OCI-LY3 (cell line): ENCODE data around the gene MED15.

Experiments
- H2AFZ ChIP-seq: fragments of 200-600, 300-600 bp; shearing (Covaris generic); 2 replicates; pipeline ENCODE4 v1.6.0; 2014; ENCODE audit warnings: antibody characterized with exemption, low read depth, low read length
- H3K27ac ChIP-seq: fragments of 200-600, 300-600 bp; sonication (generic); 2 replicates; pipeline ENCODE4 v1.5.1; 2014; ENCODE audit warnings: mild to moderate bottlenecking, low read length, moderate library complexity, mixed read lengths
- H3K27me3 ChIP-seq: fragments of 200-600, 300-600 bp; sonication (generic); 2 replicates; pipeline ENCODE4 v1.6.1; 2014; ENCODE audit warnings: low read depth, low read length, mixed read lengths
- H3K36me3 ChIP-seq: fragments of 200-600, 300-600 bp; sonication (generic); replicated peaks from 2 replicates; pipeline ENCODE3; 2014; ENCODE audit warnings: low read depth, low read length, mixed read lengths
- H3K4me1 ChIP-seq: fragments of 300-600, 200-600 bp; sonication (generic); 2 replicates; pipeline ENCODE4 v1.6.1; 2014; ENCODE audit warnings: low read length, mixed read lengths
- H3K4me2 ChIP-seq: fragments of 200-600, 300-600 bp; sonication (generic); 2 replicates; pipeline ENCODE4 v1.6.1; 2014; ENCODE audit warnings: low read length, mixed read lengths
- H3K4me3 ChIP-seq: fragments of 300-600, 200-600 bp; sonication (generic); 2 replicates; pipeline ENCODE4 v1.5.1; 2014; ENCODE audit warnings: antibody characterized with exemption, mild to moderate bottlenecking, low read length, moderate library complexity
- H3K79me2 ChIP-seq: fragments of 300-600, 200-600 bp; shearing (Covaris generic); 2 replicates; pipeline ENCODE4 v1.6.1; 2014; ENCODE audit warnings: mild to moderate bottlenecking, low read length, mixed read lengths
- H3K9ac ChIP-seq: fragments of 300-600, 200-600 bp; shearing (Covaris generic); 2 replicates; pipeline ENCODE4 v1.6.0; 2014; ENCODE audit warnings: mild to moderate bottlenecking, low read length, moderate library complexity
- H3K9me3 ChIP-seq: fragments of 200-600, 300-600 bp; shearing (Covaris generic); 2 replicates; pipeline ENCODE4 v1.6.1; 2014; ENCODE audit warnings: low read length, mixed read lengths; ENCODE audit not compliant: insufficient read depth
- H4K20me1 ChIP-seq: fragments of 200-600, 300-600 bp; sonication (generic); 2 replicates; pipeline ENCODE4 v1.6.1; 2016; ENCODE audit warnings: low read length, mixed read lengths; ENCODE audit not compliant: insufficient read depth
- EZH2phosphoT487 ChIP-seq: fragments of 200-600 bp; shearing (Covaris generic); IDR thresholded peaks from 2 replicates; pipeline ENCODE4 v1.6.1; 2018; ENCODE audit warnings: antibody characterized with exemption, mixed run types, low read depth
- TF ChIP-seq, protein P1 (sequence below): fragments of 200-600, 300-600 bp; sonication (generic); IDR thresholded peaks from 2 replicates; pipeline ENCODE4 v1.5.1; 2014; ENCODE audit warnings: antibody characterized with exemption, low read length, low read depth

The MED15 gene

DNA sequence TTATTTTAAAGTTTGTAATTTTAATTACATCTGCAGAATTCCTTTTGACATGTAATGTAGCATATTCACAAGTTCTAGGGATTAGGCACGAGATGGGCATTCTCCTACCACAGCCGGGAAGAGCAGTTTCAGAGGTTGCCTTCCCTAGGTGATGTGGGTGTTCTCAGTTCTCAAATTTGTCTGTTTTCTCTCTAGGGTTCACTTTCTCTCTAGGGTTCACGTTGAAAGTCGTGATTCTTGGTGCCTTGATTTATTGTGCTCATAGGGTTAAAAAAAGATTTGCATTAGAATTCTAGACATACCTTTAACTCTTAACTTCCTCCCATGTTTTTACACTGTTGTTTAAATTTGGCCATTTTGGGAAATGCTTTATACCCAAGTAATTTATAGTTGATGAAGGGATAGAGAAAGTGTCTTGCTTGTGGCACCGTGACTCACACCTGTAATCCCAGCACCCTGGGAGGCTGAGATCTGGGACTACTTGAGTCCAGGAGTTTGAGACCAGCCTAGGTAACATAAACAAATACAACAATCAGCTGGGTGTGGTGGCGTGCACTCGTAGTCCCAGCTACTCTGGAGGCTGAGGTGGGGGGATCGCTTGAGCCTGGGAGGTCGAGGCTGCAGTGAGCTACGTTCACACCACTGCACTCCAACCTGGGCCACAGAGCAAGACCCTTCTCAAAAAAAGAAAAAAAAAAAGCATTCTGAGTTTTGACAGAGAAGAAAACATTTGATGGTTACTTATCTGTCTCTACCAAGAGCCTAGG, 3.6 kb downstream of the MED15 start:
- peaks cover 22% of the 10 kb centered on the region for H3K36me3 ChIP-seq
- peaks cover 35% of the 10 kb centered on the region for H3K4me1 ChIP-seq
- H4K20me1 ChIP-seq = peaks cover 66% of the 10 kb centered on the region
- H3K9me3 ChIP-seq = no peaks in the 10 kb centered on the region
- H3K27ac ChIP-seq = no peak overlapping the region
- H3K9ac ChIP-seq = no peak overlapping the region
- H3K4me2 ChIP-seq = peak overlapping the region; percentile 92
- H3K79me2 ChIP-seq = peaks cover 85% of the 10 kb centered on the region
- H2AFZ ChIP-seq = no peak overlapping the region
- H3K27me3 ChIP-seq = no peaks in the 10 kb centered on the region
- no peak for TF ChIP-seq EZH2phosphoT487
- TF ChIP-seq, protein P1, sequence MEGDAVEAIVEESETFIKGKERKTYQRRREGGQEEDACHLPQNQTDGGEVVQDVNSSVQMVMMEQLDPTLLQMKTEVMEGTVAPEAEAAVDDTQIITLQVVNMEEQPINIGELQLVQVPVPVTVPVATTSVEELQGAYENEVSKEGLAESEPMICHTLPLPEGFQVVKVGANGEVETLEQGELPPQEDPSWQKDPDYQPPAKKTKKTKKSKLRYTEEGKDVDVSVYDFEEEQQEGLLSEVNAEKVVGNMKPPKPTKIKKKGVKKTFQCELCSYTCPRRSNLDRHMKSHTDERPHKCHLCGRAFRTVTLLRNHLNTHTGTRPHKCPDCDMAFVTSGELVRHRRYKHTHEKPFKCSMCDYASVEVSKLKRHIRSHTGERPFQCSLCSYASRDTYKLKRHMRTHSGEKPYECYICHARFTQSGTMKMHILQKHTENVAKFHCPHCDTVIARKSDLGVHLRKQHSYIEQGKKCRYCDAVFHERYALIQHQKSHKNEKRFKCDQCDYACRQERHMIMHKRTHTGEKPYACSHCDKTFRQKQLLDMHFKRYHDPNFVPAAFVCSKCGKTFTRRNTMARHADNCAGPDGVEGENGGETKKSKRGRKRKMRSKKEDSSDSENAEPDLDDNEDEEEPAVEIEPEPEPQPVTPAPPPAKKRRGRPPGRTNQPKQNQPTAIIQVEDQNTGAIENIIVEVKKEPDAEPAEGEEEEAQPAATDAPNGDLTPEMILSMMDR = no peak
- peak overlapping the region; percentile 34 for H3K4me3 ChIP-seq

DNA sequence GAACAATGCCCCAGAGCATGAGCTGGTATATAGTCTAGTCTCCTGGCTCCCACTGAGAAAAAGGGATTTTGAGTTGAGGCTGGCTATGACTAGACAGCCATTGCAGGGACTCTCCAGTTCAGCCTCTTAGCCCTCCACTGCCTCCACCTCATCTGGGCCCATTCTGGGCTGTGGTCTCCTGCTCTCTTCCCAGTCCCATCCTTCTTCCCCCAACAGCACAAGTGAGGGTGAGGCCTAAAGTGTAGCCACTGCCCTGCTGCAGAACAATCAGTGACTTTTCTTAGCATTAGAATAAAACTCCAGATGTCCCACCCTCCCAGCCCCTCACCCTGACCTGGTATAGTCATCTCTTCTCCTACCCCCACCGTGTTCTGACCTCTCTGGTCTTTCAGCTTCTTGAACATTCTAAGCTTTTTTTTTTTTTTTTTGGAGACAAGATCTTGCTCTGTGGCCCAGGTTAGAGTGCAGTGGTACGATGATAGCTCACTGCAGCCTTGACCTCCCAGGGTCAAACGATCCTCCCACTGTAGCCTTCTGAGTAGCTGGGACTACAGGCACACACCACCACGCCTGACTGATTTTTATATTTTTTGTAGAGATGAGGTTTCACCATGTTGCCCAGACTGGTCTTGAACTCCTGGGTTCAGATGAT, 4.3 kb downstream of the MED15 start:
- H3K36me3 ChIP-seq = peaks cover 25% of the 10 kb centered on the region
- H3K4me2 ChIP-seq = no peak overlapping the region
- TF ChIP-seq, protein P1 = no peak
- TF ChIP-seq EZH2phosphoT487 = no peak
- no peaks in the 10 kb centered on the region for H3K9me3 ChIP-seq
- no peak overlapping the region for H2AFZ ChIP-seq
- no peak overlapping the region for H3K4me3 ChIP-seq
- no peaks in the 10 kb centered on the region for H3K27me3 ChIP-seq
- peaks cover 91% of the 10 kb centered on the region for H3K79me2 ChIP-seq
- no peak overlapping the region for H3K27ac ChIP-seq
- H4K20me1 ChIP-seq = peaks cover 72% of the 10 kb centered on the region
- H3K4me1 ChIP-seq = peaks cover 35% of the 10 kb centered on the region
- no peak overlapping the region for H3K9ac ChIP-seq

DNA sequence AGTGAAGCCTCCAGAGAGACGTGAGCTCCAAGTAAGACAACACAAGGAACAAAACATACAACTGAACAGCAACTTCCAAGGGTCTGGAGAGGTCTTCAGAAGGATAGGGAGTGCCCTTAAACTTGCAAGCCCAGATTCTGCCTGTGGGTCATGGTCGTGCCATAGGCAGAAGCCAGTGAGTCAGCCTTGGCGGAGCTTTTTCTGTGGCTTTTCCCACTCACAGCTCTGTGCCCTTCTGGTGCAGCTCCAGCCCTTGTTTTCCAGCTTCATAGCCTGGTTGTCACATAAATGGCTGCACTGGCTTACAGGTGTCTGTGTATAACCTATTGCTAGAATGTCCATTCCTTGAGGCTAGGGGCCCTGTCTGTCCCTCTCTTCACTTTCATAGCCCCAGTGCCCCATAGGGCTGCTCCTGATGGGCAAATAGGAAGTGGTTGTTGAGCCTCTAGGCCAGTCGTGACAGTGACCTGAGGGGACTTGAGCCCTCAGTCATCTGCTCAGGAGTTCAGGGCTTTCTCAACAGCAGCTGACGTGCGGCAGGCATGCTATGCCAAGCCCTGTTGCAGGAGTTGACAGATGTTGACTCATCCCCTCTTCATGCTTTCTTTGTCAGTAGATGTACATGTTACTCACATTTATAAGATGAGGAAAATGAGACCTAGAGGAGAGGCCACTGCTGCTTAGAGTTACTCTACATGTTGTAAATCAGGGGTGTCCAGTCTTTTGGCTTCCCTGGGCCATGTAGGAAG, 7.4 kb downstream of the MED15 start:
- H3K4me2 ChIP-seq = no peak overlapping the region
- peaks cover 97% of the 10 kb centered on the region for H3K79me2 ChIP-seq

More for the DNA sequence above, 7.4 kb downstream of the MED15 start:
- H4K20me1 ChIP-seq = peaks cover 90% of the 10 kb centered on the region
- peaks cover 18% of the 10 kb centered on the region for H3K4me1 ChIP-seq
- peaks cover 47% of the 10 kb centered on the region for H3K36me3 ChIP-seq
- no peak overlapping the region for H3K27ac ChIP-seq
- no peak overlapping the region for H2AFZ ChIP-seq
- H3K9ac ChIP-seq = no peak overlapping the region
- no peaks in the 10 kb centered on the region for H3K27me3 ChIP-seq
- H3K9me3 ChIP-seq = no peaks in the 10 kb centered on the region
- no peak overlapping the region for H3K4me3 ChIP-seq
- TF ChIP-seq EZH2phosphoT487 = no peak
- TF ChIP-seq, protein P1 = no peak
